ENCODE data around the gene UBE2L3.

UBE2L3 gene

DNA sequence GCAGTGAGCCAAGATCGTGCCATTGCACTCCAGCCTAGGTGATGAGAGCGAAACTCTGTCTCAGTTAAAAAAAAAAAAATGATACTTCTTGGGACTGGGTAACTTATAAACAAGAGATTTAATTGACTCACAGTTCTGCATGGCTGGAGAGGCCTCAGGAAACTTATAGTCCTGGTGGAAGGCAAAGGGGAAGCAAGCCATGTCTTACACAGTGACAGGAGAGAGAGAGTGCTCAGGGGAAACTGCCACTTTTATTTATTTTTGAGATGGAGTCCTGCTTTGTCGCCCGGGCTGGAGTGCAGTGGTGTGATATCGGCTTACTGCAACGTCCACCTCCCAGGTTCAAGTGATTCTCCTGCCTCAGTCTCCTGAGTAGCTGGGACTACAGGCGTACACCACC lies 82.8 kb downstream of the UBE2L3 start:
- no peaks in the 10 kb centered on the region for H3K9me3 Mint-ChIP-seq
- H3K4me1 Mint-ChIP-seq, result peaks cover 26 to 50% of the 10 kb centered on the region in 2 donors
- H3K27me3 Mint-ChIP-seq, result no peaks in the 10 kb centered on the region
- H3K27ac Mint-ChIP-seq, result no peak overlapping the region
- ATAC-seq (replicated peaks), result no peak
- no peak for DNase-seq
- peaks cover 25 to 29% of the 10 kb centered on the region in 2 donors for H3K36me3 Mint-ChIP-seq
- no peak overlapping the region for H3K4me3 Mint-ChIP-seq

DNA sequence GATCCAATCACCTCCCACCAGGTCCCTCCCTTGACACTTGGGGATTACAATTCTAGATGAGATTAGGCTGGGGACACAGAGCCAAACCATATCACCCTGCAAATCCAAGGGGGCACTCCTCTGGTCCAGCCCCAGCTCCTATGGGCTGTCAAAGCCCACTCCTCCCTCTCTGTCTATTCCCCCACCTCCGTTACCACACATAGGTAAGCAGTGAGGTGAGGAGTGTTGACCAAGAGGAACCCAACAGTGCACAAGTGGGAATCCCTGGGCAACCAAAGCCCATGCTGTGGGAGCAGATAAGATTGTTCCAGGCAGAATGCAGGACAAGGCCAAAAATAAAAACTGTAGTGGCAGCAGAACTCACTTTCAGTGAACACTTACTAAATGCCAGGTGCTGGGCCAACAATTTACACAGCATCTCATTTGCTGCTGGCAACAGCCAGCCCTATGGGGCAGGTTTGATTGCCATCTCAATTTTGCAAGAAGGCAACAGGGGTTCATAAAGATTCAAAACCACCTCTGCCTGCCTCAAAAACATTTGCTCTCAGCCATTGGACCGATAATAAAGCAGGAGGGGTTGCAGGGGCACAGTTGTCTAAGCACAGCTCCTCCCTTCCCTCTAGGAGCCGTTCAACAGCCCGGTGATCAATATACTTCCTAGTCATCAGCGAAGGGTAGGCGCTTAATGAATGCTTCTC lies 83.5 kb downstream of the UBE2L3 start:
- Mint-ChIP-seq H3K27me3 (no peaks in the 10 kb centered on the region), H3K27ac (peak overlapping the region; percentile 20), H3K4me3 (peak overlapping the region; percentile 88 to 99), H3K4me1 (peaks cover 26 to 50% of the 10 kb centered on the region in 2 donors), H3K36me3 (peaks cover 25 to 29% of the 10 kb centered on the region in 2 donors), H3K9me3 (no peaks in the 10 kb centered on the region)
- DNase-seq (no peak), ATAC-seq (replicated peaks) (no peak)

DNA sequence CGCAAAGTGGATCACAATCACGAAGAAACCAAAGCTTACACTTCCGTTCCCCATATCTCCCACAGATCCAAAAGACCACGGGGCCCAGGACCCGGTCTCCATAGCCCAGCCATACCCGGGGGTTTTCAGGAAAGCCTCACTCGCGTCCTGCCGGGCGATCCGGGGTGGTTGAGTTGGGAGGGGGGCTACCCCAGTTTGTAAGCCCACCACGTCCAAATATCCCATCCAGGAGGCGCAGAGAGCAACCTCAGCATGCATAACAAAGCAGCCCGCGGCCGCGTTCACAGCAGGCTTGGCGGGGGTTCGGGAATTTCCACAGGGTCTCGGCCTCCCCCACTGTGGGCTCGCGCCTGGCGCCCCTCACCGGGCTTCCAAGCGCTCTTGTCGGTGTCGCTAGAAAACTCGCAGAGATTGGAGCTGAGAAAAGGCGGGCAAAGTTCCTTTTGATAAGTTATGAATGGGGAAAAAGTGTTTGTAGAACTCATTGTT lies 84.1 kb downstream of the UBE2L3 start:
- H3K27ac Mint-ChIP-seq, result peak overlapping the region; percentile 20
- H3K9me3 Mint-ChIP-seq, result no peaks in the 10 kb centered on the region

DNA sequence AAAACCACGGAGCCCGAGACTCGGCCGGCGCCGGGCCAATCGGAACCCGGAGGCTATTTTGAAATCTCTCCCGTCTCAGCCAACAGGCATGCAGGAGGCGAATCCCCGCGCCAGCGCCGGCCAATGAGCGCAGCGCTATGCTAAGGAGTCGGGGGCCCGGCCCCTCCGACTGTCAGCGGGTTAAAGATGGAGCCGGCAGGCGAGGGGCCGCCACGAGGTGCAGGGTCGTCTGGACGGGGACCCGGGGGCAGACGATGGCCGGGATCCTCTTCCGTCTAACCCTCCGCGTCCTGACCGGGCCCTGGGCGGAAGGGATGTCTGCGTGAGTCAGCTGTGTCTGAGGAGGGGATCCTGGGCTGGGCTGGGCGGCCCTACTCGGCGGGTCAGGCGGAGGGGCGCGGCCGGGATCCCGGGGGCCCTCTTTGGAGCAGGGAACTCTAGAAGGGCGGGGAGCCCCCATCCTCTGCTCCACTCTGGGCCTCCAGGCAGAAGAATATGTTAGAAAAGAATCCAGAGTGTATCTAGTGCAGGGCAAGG lies 84.6 kb downstream of the UBE2L3 start:
- H3K9me3 Mint-ChIP-seq, result peaks cover 0 to 4% of the 10 kb centered on the region in 2 donors
- H3K4me1 Mint-ChIP-seq, result peaks cover 26 to 45% of the 10 kb centered on the region in 2 donors
- H3K4me3 Mint-ChIP-seq, result peak overlapping the region; percentile 88 to 99
- peaks cover 21% of the 10 kb centered on the region in 2 donors for H3K36me3 Mint-ChIP-seq
- DNase-seq (peak; percentile 78), ATAC-seq (replicated peaks) (peak; percentile 97 to 99)
- no peaks in the 10 kb centered on the region for H3K27me3 Mint-ChIP-seq
- peak overlapping the region; percentile 90 for H3K27ac Mint-ChIP-seq

More for the DNA sequence above, 84.1 kb downstream of the UBE2L3 start:
- H3K4me3 Mint-ChIP-seq, result peak overlapping the region; percentile 88 to 99
- H3K4me1 Mint-ChIP-seq, result peaks cover 23 to 45% of the 10 kb centered on the region in 2 donors
- ATAC-seq (replicated peaks), result peak in 1 of 2 donors; percentile 16
- peaks cover 21 to 25% of the 10 kb centered on the region in 2 donors for H3K36me3 Mint-ChIP-seq
- no peak for DNase-seq
- H3K27me3 Mint-ChIP-seq, result no peaks in the 10 kb centered on the region

DNA sequence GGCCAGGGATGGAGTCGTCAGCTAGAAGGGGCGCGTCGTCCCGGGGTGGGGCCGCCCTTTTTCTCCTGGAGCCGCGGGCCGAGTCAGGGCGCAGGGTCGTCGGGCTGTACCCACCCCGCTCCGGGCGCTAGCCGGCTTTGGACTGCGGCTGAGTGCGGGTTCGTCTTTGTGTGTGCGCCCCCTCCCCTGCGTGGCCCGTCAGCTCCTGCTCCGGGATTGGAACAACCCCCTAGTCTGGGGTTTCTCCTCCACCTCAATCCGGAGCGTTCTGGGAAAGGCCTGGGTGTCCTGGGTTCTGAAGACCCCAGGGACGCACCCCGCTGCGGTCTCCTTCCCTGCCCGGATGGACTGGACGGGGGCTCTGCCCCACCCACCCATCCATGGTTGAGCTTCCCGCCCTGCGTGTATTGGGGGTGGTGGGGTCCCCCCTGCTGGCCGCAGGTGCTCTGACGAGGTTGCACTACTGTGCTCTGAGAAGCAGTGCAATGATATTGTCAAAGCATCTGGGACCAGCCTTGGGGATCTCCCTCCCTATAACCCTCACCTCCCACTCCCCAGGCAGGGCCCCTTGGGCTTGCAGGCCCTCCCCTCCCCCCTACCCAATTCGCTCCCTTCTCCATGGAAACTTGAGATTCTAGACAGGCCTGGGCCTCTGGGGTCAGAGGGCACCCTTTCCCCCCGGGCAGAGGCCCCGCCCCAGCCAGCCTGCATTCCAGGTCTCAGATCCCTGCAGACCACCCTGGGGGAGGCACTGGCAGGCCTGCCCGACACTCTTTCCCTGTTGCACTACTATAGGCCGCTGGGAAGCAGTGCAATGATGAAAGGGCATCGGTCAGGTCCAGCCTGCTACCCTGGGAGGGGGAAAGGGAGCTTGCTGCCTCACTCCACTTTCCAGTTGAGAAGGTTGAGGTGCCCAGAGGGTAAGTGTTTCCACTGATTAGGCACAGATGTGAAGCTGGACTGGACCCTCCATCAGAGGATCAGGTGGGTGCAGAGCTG lies 85.3 kb downstream of the UBE2L3 start:
- Mint-ChIP-seq H3K27ac (no peak overlapping the region), H3K36me3 (peaks cover 21% of the 10 kb centered on the region in 2 donors), H3K27me3 (no peaks in the 10 kb centered on the region), H3K4me3 (peak overlapping the region; percentile 88 to 99), H3K4me1 (peaks cover 28 to 49% of the 10 kb centered on the region in 2 donors), H3K9me3 (peaks cover 0 to 4% of the 10 kb centered on the region in 2 donors)
- ATAC-seq (replicated peaks), result no peak
- no peak for DNase-seq

DNA sequence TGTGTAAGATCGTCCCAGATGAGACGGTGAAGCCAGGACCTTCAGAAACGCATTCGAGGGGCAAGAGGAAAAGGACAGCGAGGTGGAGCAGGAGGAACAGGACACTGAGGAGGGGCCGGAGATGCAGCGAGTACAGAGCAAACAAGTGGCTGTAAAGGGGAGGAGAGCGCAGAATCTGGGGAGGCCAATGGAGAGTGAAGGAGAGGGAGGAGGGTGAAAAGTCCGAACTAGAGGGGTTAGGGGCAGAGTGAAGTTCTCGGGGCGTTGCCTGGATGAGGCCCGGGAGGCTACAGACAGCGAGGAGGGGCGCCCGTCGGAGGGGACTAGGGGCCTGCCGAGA lies 89.5 kb downstream of the UBE2L3 start:
- Mint-ChIP-seq H3K27me3 (no peaks in the 10 kb centered on the region), H3K9me3 (peaks cover 2 to 4% of the 10 kb centered on the region in 2 donors), H3K4me3 (peak overlapping the region; percentile 81 to 86), H3K4me1 (peaks cover 11 to 29% of the 10 kb centered on the region in 2 donors), H3K36me3 (peaks cover 0 to 6% of the 10 kb centered on the region in 2 donors), H3K27ac (peak overlapping the region; percentile 67)
- ATAC-seq (replicated peaks) (no peak), DNase-seq (no peak)

DNA sequence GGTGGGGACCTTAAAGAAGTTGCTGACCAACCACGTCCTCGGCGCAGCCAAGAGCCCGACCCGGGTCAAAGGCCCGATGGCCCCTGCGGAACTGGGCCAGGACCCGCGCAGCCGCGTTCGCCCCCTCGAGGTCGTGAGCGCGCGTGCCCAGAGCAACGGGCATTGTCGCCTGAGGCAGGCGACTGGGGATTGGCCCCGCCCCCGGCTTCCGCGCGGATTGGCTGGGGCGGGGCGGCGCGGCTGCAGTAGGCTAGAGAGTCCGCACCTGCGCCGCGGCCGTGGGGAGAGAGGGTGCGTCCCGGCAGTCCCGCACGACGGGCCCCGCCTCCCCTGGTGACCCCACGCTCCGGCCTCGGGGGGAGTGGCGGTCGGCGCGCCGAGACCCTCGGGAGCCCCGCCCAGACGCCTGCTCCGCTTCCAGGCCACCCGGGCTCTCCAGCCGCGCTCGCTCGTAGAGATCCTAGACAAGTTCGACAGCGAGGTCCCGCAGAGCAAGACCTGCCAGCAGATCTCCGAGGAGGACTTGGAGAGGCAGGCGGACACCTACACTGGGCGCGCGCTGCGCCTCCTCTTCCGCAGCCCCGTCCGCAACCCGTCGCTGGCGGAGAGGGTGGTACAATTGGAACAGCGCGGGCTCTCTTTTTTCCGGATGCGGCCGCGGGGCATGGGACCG lies 90.0 kb downstream of the UBE2L3 start:
- Mint-ChIP-seq H3K27ac (peak overlapping the region; percentile 70), H3K36me3 (peaks cover 0 to 6% of the 10 kb centered on the region in 2 donors), H3K4me3 (peak overlapping the region; percentile 86 to 88), H3K27me3 (no peaks in the 10 kb centered on the region), H3K9me3 (peaks cover 2 to 4% of the 10 kb centered on the region in 2 donors), H3K4me1 (peaks cover 9 to 24% of the 10 kb centered on the region in 2 donors)
- peak; percentile 65 for DNase-seq
- ATAC-seq (replicated peaks), result peak; percentile 92 to 94

DNA sequence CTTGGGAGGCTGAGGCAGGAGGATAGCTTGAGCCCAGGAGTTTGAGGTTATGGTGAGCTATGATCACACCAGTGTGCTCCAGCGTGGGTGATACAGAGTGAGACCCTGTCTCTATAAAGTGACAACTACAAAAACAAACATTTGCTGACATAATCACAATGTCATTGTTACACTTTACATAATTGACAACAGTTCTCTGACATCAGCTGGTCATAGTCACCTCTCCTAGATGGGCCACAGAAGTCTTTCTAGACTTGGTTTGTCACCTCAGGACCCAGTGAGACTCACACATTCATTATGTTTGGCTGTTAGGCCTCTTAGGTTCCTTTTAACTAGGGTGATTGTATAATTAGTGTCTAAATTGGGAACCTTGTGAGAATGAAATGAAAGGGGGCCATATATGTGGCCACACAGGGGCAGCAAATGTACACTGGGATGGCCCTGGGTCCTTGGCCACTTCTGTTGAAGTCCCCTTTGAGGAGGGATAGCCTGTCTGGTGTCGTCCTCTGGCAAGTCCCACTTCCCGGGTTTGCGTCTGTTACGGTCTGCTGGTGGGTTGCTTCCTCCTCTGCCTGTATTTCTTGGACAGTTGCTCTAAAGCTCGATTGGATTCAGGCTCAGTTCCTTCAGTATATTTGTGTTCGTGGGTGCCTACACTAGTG lies 92.5 kb downstream of the UBE2L3 start:
- H3K27me3 Mint-ChIP-seq, result no peaks in the 10 kb centered on the region
- no peak overlapping the region for H3K4me3 Mint-ChIP-seq
- peaks cover 2 to 4% of the 10 kb centered on the region in 2 donors for H3K9me3 Mint-ChIP-seq
- DNase-seq (no peak), ATAC-seq (replicated peaks) (no peak)
- H3K27ac Mint-ChIP-seq, result no peak overlapping the region
- H3K4me1 Mint-ChIP-seq, result peaks cover 11 to 18% of the 10 kb centered on the region in 2 donors
- peaks cover 0 to 6% of the 10 kb centered on the region in 2 donors for H3K36me3 Mint-ChIP-seq

DNA sequence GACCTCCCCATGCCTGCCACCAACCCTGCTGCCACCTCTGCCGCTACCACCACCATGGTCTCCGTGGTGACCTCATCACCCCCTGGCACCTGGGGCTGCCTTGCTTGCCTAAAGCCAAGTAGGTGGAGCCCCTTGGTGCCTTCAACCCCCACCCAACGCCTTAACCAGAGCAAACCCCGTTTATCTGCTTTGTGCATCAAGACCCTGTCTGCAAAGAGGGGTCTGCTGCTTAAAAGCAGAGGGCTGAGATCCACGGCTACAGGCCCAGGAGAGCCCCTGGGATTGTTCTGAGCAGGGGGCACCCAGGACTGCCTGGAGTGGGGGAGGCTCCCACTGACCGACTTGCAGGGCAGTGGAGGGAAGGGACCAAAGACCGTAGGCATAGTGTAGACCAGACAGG lies 93.4 kb downstream of the UBE2L3 start:
- ATAC-seq (replicated peaks) (no peak), DNase-seq (no peak)
- Mint-ChIP-seq H3K4me3 (no peak overlapping the region), H3K27ac (no peak overlapping the region), H3K27me3 (no peaks in the 10 kb centered on the region), H3K9me3 (peaks cover 2 to 4% of the 10 kb centered on the region in 2 donors), H3K36me3 (peaks cover 0 to 6% of the 10 kb centered on the region in 2 donors), H3K4me1 (peaks cover 17 to 25% of the 10 kb centered on the region in 2 donors)

DNA sequence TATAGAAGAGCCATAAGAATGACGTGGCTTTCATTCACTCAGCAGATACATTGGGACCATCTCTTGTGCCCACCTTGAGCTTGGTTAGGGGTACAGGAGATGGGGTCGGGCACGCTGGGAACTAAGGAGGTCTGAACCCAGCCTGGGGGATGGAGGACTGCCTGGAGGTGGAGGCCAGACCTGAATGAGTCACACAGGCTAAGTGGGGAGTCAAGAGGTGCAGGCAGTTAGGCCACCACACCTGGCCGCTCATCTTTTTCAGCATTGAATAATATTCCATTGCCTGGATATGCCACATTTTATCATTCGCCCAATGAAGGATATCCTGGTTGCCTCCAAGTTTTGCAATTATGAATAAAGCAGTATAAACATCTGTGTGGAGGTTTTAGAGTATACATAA lies 94.5 kb downstream of the UBE2L3 start:
- no peak overlapping the region for H3K27ac Mint-ChIP-seq
- peaks cover 13 to 24% of the 10 kb centered on the region in 2 donors for H3K4me1 Mint-ChIP-seq
- ATAC-seq (replicated peaks), result no peak
- no peaks in the 10 kb centered on the region for H3K36me3 Mint-ChIP-seq
- H3K27me3 Mint-ChIP-seq, result no peaks in the 10 kb centered on the region
- H3K9me3 Mint-ChIP-seq, result peaks cover 0 to 2% of the 10 kb centered on the region in 2 donors
- peak overlapping the region in 1 of 2 donors; percentile 32 for H3K4me3 Mint-ChIP-seq
- no peak for DNase-seq

DNA sequence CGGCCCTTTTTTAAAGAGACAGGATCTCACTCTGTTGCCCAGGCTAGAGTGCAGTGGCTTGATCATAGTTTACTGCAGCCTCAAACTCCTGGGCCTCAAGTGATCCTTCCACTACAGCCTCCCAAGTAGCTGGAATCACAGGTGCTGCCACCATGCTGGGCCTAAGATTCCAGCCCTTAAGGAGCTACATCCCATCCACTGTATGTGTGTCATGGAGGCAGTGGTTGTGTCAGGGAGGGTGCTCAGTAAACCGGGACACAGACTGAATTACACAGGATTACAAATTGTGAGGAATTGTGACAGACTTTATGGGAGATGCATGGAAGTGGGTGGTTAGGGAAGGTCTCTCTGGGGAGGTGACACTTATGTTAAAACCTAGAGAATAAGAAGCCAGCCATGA lies 96.2 kb downstream of the UBE2L3 start:
- peaks cover 2 to 4% of the 10 kb centered on the region in 2 donors for H3K36me3 Mint-ChIP-seq
- H3K4me1 Mint-ChIP-seq, result peaks cover 14 to 27% of the 10 kb centered on the region in 2 donors
- ATAC-seq (replicated peaks), result no peak
- H3K9me3 Mint-ChIP-seq, result peaks cover 0 to 2% of the 10 kb centered on the region in 2 donors
- no peak for DNase-seq
- peak overlapping the region in 1 of 2 donors; percentile 33 for H3K4me3 Mint-ChIP-seq
- H3K27ac Mint-ChIP-seq, result no peak overlapping the region
- H3K27me3 Mint-ChIP-seq, result no peaks in the 10 kb centered on the region

DNA sequence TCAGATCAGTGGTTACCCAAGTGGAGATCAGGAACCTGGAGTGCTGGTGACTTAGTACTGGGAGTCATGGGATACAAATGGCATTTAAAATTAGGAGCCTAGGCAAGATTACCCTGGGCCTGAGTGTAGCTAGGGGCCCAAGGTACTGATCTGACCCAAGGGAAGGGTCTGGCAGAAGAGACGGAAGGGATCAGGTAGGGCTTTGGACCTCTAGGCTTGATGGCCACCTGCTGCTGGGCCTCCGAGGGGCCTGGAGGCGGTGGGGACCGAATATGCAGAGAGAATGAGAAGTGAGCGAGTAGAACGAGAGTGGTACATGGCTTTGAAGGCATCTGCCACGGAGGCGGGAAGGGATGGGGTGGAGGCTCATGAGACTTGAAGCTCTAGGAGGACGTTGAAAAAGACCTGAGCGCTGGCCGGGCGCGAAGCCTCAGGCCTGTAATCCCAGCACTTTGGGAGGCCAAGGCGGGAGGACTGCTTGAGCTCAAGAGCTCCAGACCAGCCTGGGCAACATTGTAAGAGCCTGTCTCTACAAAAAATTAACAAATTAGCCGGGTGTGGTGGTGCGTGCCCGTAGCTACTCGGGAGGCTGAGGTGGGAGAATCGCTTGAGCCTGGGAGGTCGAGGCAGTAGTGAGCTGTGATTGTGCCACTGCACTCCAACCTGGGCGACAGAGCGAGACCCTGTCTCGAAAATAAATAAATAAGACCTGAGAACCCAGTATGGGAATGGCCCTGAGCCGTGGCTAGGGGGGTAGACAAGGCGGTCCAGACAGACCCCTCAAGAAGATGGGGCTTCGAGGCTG lies 97.7 kb downstream of the UBE2L3 start:
- Mint-ChIP-seq H3K36me3 (peaks cover 8 to 12% of the 10 kb centered on the region in 2 donors), H3K4me3 (peak overlapping the region; percentile 99), H3K27ac (peak overlapping the region; percentile 99), H3K4me1 (peaks cover 19 to 36% of the 10 kb centered on the region in 2 donors), H3K9me3 (peaks cover 0 to 2% of the 10 kb centered on the region in 2 donors), H3K27me3 (no peaks in the 10 kb centered on the region)
- DNase-seq (no peak), ATAC-seq (replicated peaks) (no peak)
